Measurements from ENCODE around the gene CYP27A1.

Gene CYP27A1

DNA sequence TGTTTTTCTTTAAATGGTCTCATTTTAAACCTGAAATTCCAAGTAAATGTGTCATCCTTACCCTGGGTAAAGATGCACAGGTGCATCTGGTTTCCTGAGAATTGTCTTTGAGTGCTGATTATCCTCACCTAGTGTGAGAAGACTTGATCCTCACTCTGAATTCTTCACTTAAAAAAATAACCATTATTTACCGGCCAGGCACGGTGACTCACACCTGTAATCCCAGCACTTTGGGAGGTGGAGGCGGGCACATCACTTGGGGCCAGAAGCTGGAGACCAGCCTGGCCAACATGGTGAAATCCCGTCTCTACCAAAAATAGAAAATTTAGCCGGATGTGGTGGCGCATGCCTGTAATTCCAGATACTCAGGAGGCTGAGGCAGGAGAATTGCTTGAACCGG lies 67.8 kb downstream of the CYP27A1 start:
- in situ Hi-C loops (cut with HindIII; ENCODE audit: low sequenced_read_pairs), result no loop called here
- H3K4me3 ChIP-seq (ENCODE audit: low read depth, low read length), result no peak overlapping the region
- TF ChIP-seq, protein P1, sequence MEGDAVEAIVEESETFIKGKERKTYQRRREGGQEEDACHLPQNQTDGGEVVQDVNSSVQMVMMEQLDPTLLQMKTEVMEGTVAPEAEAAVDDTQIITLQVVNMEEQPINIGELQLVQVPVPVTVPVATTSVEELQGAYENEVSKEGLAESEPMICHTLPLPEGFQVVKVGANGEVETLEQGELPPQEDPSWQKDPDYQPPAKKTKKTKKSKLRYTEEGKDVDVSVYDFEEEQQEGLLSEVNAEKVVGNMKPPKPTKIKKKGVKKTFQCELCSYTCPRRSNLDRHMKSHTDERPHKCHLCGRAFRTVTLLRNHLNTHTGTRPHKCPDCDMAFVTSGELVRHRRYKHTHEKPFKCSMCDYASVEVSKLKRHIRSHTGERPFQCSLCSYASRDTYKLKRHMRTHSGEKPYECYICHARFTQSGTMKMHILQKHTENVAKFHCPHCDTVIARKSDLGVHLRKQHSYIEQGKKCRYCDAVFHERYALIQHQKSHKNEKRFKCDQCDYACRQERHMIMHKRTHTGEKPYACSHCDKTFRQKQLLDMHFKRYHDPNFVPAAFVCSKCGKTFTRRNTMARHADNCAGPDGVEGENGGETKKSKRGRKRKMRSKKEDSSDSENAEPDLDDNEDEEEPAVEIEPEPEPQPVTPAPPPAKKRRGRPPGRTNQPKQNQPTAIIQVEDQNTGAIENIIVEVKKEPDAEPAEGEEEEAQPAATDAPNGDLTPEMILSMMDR (IDR thresholded peaks at IDR 0.05; ENCODE audit: low read depth, low read length, missing control alignments), result no peak

GRCh38 chr2:218850796-218851195 lies 68.8 kb downstream of the CYP27A1 start:
- DNase-seq (ENCODE audit: low read depth), result no peak
- in situ Hi-C loops (cut with HindIII; ENCODE audit: low sequenced_read_pairs), result no loop called here
- no peak overlapping the region for H3K4me3 ChIP-seq (ENCODE audit: low read depth, low read length)
- TF ChIP-seq, protein P1 (IDR thresholded peaks at IDR 0.05; ENCODE audit: low read depth, low read length, missing control alignments), result no peak

More for the DNA sequence above, 67.8 kb downstream of the CYP27A1 start:
- DNase-seq (ENCODE audit: low read depth), result no peak

GRCh38 chr2:218851286-218851685 lies 69.3 kb downstream of the CYP27A1 start:
- TF ChIP-seq, protein P1 (IDR thresholded peaks at IDR 0.05; ENCODE audit: low read depth, low read length, missing control alignments), result no peak
- in situ Hi-C loops (cut with HindIII; ENCODE audit: low sequenced_read_pairs), result no loop called here

GRCh38 chr2:218852911-218853667 lies 71.1 kb downstream of the CYP27A1 start:
- TF ChIP-seq, protein P1 (IDR thresholded peaks at IDR 0.05; ENCODE audit: low read depth, low read length, missing control alignments), result peak; percentile 70
- no peak overlapping the region for H3K4me3 ChIP-seq (ENCODE audit: low read depth, low read length)
- peak; percentile 16 for DNase-seq (ENCODE audit: low read depth)
- in situ Hi-C loops (cut with HindIII; ENCODE audit: low sequenced_read_pairs), result no loop called here

More at GRCh38 chr2:218851286-218851685, 69.3 kb downstream of the CYP27A1 start:
- no peak overlapping the region for H3K4me3 ChIP-seq (ENCODE audit: low read depth, low read length)
- DNase-seq (ENCODE audit: low read depth), result no peak

- in situ Hi-C loops (cut with HindIII; ENCODE audit: low sequenced_read_pairs), result no loop called here
Observed at GRCh38 chr2:218853766-218854165, 71.8 kb downstream of the CYP27A1 start.

DNA sequence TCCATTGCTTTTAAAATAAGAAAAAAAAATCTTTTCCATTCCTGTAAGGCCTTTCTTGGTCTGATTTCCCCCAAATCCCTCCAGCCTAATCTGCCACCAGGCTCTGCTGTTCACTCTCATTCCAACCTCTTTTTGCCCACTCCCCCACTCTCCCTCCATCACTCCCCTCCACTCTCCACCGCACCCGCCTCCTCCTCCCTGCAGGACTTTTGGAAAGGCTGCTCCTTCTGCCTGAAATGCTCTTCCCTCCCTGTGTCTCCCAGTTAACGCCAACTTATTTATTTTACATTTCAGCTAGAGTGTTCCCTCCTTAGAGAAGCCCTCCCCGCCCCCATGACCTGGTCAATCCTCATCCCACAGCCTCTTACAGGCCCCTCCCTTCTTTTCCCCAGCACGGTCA lies 72.9 kb downstream of the CYP27A1 start:
- DNase-seq (ENCODE audit: low read depth), result no peak
- in situ Hi-C loops (cut with HindIII; ENCODE audit: low sequenced_read_pairs), result no loop called here
- no peak overlapping the region for H3K4me3 ChIP-seq (ENCODE audit: low read depth, low read length)
- TF ChIP-seq, protein P1 (IDR thresholded peaks at IDR 0.05; ENCODE audit: low read depth, low read length, missing control alignments), result no peak

More at GRCh38 chr2:218853766-218854165, 71.8 kb downstream of the CYP27A1 start:
- H3K4me3 ChIP-seq (ENCODE audit: low read depth, low read length), result no peak overlapping the region
- no peak for DNase-seq (ENCODE audit: low read depth)
- TF ChIP-seq, protein P1 (IDR thresholded peaks at IDR 0.05; ENCODE audit: low read depth, low read length, missing control alignments), result no peak

All from astrocyte of the cerebellum (primary cell).